Hematopoietic multipotent progenitor cell treated with erythropoietin and hydrocortisone succinate and interleukin-3 and kit ligand, for 17 days (in vitro differentiated cells): Measurements from ENCODE around the gene PLPP1.
"Not testable (repeated sequence)": the region's sequence is repeated elsewhere in the genome, so short reads cannot be mapped to it uniquely, and the experiment has no call there.

ENCODE experiments used
- DNase-seq: peaks from one replicate; pipeline ENCODE4 v3.0.0-alpha.2; 2015; ENCODE audit warnings: low spot score

PLPP1 gene

GRCh38 chr5:55544341-55544740 is 9.6 kb upstream of the PLPP1 start:
- no peak for DNase-seq

- no peak for DNase-seq
Observed at GRCh38 chr5:55541056-55541635, 6.4 kb upstream of the PLPP1 start.

- DNase-seq = no peak
Observed at GRCh38 chr5:55540525-55540924, 5.8 kb upstream of the PLPP1 start.

DNA sequence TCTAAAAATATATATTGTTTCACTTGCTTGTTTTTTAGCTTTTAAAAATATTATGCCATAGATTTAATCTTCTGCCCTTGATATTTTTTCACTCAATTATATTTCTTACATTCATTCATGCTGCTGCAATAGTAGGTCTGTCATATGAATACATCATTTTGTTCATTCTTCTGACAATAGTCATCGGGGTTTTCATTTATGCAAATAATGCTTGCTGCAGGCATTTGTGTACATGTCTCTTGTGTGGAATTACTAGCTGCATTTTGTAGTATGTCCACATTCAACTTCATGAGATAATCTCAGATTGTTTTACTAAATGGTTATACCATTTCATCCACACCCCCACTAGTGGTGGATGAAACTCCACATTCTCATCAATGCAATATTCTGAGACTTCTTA is 5.3 kb upstream of the PLPP1 start:
- no peak for DNase-seq

DNA sequence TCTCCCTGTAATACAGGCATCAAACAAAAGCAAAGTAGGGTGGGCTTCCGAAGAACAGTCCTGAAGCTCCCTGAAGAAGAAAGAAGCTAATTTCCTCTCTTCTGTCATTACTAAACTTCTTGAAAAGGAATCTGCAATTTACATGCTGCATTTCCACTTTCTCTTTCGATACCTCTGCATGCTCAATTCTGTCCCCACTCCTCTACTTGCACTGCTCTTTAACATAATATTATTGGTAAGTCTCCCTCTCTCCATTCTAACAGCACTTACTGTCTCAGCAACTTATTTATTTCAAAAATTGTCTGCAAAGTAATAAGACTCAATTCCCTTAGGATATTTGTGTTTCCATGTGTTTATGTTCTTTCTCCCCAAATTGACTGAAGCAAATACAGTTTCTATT is 3.9 kb upstream of the PLPP1 start:
- DNase-seq = no peak

DNA sequence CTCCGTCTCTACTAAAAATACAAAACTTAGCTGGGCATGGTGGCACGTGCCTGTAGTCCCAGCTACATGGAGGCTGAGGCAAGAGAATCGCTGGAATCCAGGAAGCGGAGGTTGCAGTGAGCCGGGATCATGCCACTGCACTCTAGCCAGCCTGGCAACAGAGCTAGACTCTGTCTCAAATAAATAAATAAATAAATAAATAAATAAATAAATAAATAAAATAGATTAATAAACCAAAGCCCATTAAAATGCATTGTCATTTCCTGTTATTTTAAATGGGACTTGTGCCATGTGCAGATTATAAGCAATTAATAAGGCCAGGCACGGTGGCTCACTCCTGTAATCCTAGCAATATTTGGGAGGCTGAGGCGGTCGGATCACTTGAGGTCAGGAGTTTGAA is 2.6 kb upstream of the PLPP1 start:
- not testable (repeated sequence) for DNase-seq

GRCh38 chr5:55535199-55535905 is 588 bp upstream of the PLPP1 start:
- no peak for DNase-seq

GRCh38 chr5:55533521-55534435 is 986 bp downstream of the PLPP1 start:
- DNase-seq = no peak

GRCh38 chr5:55530669-55531068 is 4.1 kb downstream of the PLPP1 start:
- DNase-seq = no peak

- no peak for DNase-seq
Observed at GRCh38 chr5:55524816-55525215, 9.9 kb downstream of the PLPP1 start.

- no peak for DNase-seq
Observed at GRCh38 chr5:55523293-55523692, 11.5 kb downstream of the PLPP1 start.

DNA sequence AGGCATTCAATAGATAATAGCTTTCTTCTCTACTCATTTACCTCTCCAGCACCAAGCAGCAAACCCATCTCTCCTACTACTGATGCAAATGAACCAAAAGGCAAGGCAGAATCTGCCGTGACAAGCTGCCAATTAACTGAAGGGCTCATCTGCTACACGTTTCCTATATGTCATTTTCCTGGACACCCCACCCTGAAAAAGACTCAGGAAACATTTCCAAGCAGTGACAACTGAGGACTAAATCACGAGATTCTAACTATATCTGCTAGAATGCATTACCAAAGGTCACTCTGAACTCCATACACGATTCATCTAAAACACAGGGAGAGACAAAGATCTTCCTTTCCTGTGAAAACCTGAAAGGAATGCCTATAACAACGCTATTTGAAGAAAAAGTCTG is 12.9 kb downstream of the PLPP1 start:
- no peak for DNase-seq

DNA sequence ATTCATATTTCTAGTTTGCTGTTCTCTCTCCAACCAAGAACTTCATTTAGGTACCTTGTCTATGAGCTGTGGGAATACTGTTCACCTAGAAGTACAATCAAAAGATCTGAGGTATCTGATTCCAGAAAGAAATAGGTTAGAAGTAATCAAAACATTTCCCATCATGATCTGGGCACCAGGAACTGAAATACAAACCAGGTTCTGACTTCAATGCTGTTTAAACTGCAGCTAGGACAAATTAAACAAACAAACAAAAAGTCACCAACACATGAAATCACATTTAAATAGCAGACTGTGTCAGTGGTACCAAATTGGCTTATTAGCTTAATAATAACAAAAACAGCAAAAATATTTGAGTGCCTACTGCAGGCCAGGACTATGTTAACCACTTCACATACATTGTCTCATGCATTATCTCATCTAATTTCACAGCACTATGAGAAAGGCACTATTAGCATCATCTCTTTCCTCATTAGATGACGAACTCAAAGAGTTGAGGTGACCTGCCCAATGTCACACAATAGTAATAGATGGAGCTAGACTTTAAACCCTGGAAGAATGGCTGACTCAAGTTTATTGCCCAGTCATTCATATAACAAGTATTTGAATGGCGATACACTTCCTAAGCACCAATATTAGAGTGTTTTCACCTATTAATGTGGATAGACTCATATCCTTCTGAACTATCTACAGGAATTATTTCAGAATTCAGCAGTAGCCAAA is 14.5 kb downstream of the PLPP1 start:
- no peak for DNase-seq

GRCh38 chr5:55518831-55519390 is 15.9 kb downstream of the PLPP1 start:
- DNase-seq = no peak

DNA sequence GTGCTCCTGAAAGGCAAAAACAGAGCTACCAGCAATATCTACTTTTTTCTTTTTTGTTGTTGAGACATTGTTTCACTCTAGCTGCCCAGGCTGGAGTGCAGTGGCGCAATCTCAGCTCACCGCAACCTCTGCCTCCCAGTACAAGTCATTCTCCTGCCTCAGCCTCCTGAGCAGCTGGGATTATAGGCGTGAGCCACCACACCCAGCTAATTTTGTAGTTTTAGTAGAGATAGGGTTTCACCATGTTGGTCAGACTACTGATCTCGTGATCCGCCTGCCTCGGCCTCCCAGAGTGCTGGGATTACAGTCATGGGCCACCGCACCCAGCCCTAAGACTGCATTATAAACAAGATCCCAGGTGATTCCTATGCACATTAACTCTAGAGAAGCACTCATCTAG is 17.0 kb downstream of the PLPP1 start:
- DNase-seq = no peak

GRCh38 chr5:55511010-55511409 is 23.8 kb downstream of the PLPP1 start:
- no peak for DNase-seq

GRCh38 chr5:55510523-55510880 is 24.3 kb downstream of the PLPP1 start:
- no peak for DNase-seq

DNA sequence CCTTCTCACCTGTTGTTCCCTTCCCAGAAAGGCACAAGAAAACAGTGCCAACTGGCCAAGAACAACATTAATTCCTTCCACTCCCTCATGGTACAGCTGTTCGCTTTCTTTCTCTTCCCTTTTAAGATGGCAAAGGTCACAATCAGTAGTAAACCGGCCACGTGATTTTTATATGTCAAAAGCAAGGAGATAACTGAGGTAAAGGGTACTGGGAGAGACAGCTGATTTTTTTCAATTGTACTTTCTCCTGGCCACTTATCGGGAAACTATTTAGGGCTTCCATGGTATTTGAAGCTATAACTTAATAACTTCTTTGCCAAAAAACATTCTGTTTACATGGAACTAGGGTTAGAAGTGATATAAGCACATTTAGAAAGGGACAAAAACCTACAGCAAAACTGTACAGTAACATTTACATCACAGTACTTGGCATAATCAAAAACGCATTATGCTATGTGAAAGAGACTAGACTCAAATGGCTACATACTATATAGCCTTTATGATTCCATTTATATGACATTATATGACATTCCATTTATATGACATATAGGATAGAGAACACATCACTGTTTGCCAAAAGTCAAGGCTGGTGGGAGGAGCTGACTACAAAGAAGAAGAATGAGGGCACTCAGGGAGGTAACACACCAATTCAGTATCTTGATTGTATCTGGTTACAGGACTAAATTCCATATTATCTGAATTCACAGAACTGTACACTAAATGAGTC is 24.8 kb downstream of the PLPP1 start:
- no peak for DNase-seq

GRCh38 chr5:55509097-55509496 is 25.7 kb downstream of the PLPP1 start:
- no peak for DNase-seq

DNA sequence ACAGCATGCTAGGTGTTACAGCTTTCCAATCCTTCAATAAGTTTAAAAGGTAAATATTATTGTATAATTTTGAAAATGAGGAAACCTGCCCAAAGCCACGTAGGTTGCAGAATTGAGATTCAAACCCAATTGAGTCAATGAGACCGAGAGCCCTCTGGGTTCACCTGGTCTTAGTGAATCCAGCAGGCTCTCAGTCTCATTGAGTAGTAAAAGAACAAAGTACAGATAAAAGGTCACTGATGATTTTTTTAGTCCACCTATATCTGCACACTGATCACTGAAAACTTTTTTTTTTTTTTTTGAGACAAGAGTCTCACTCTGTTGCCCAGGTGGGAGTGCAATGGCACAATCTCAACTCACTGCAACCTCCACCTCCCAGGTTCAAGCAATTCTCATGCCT is 27.2 kb downstream of the PLPP1 start:
- DNase-seq = no peak

DNA sequence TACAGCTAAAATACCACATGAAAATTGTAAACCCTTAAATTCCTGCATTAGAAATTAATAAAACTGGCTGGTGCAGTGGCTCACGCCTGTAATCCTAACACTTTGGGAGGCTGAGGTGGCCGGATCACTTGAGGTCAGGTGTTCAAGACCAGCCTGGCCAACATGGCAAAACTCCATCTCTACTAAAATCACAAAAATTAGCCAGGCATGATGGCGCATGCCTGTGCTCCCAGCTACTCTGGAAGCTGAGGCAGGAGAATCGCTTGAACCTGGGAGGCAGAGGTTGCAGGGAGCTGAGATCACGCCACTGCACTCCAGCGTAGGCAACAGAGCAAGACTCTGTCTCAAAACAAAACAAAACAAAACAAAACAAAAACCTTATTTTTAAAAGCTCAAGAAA is 29.1 kb downstream of the PLPP1 start:
- DNase-seq = not testable (repeated sequence)
